HepG2 (cell line): ENCODE measurements around the gene NUDT9. TPM values are rescaled to one million over a fixed set of nuclear protein-coding genes. Genes with fewer than 3 reads are reported as not detected.

ENCODE experiments used
- ARID5B ChIP-seq: IDR thresholded peaks from 2 replicates; pipeline ENCODE4 v1.4.0; 2020; ENCODE audit warnings: mild to moderate bottlenecking, missing genetic modification reagents
- FIP1L1 ChIP-seq: fragments of 200-400 bp; formaldehyde crosslinking; IDR thresholded peaks from 2 replicates; pipeline ENCODE4 v1.6.1; 2018; ENCODE audit warnings: low read depth, mild to moderate bottlenecking, low read length, moderate library complexity, borderline replicate concordance; ENCODE audit not compliant: insufficient read depth
- GLI4 ChIP-seq: sonication (generic); formaldehyde crosslinking; IDR thresholded peaks from 2 replicates; pipeline ENCODE4 v1.5.1; 2020; ENCODE audit warnings: missing genetic modification reagents, mild to moderate bottlenecking, moderate library complexity, borderline replicate concordance
- HBP1 ChIP-seq: IDR thresholded peaks from 2 replicates; pipeline ENCODE4 v1.6.1; 2016; ENCODE audit warnings: low read depth, control low read depth
- HNF4A ChIP-seq: sonication (generic); formaldehyde crosslinking; IDR thresholded peaks from 2 replicates; pipeline ENCODE4 v1.4.0; 2020; ENCODE audit warnings: missing genetic modification reagents
- KLF16 ChIP-seq, 2 experiments: sonication (generic) in 1 of 2; formaldehyde crosslinking in 1 of 2; IDR thresholded peaks; 2 replicates each; pipeline versions ENCODE4 v1.6.1 to v1.8.0; 2016 to 2023; ENCODE audit warnings: missing genetic modification reagents in 2 of 2, missing compliant biosample characterization in 1 of 2
- MAFF ChIP-seq: IDR thresholded peaks from 2 replicates; pipeline ENCODE4 v1.6.1; 2011; ENCODE audit warnings: low read depth, low read length, improper control_type of control experiment
- NCOA2 ChIP-seq: sonication (generic); formaldehyde crosslinking; IDR thresholded peaks from 2 replicates; pipeline ENCODE4 v1.8.0; 2022; ENCODE audit warnings: inconsistent platforms
- NCOR1 ChIP-seq: fragments of 200-600 bp; sonication (generic); IDR thresholded peaks from 2 replicates; pipeline ENCODE4 v1.7.0; 2017; ENCODE audit warnings: antibody characterized with exemption, low read length, borderline replicate concordance
- RAD21 ChIP-seq: fragments of 450-650 bp; formaldehyde crosslinking; IDR thresholded peaks from 2 replicates; pipeline ENCODE4 v1.5.0; 2020; ENCODE audit warnings: mild to moderate bottlenecking
- RERE ChIP-seq: IDR thresholded peaks from 2 replicates; pipeline ENCODE4 v1.6.1; 2016; ENCODE audit warnings: low read depth, missing genetic modification reagents, missing compliant biosample characterization
- SIN3A ChIP-seq: IDR thresholded peaks from 2 replicates; pipeline ENCODE4 v1.6.1; 2011; ENCODE audit warnings: low read depth, mild to moderate bottlenecking, control low read depth, low read length, borderline replicate concordance
- TERF1 ChIP-seq: sonication (generic); formaldehyde crosslinking; IDR thresholded peaks from 2 replicates; pipeline ENCODE4 v1.8.0; 2022; ENCODE audit warnings: mild to moderate bottlenecking, missing genetic modification reagents, moderate library complexity
- U2AF2 ChIP-seq: fragments of 200-400 bp; formaldehyde crosslinking; IDR thresholded peaks from 2 replicates; pipeline ENCODE4 v1.6.1; 2017; ENCODE audit warnings: low read depth, mild to moderate bottlenecking, low read length
- ZFY ChIP-seq: sonication (generic); formaldehyde crosslinking; IDR thresholded peaks from 2 replicates; pipeline ENCODE4 v1.4.0; 2020; ENCODE audit warnings: missing genetic modification reagents
- ZNF121 ChIP-seq: sonication (generic); formaldehyde crosslinking; IDR thresholded peaks from 2 replicates; pipeline ENCODE4 v1.5.0; 2020; ENCODE audit warnings: mild to moderate bottlenecking, missing genetic modification reagents
- polyA plus RNA-seq, 8 experiments: library from polyadenylated mRNA; depleted of rRNA in 3 of 8; stranded (reverse) in 7 of 8; unstranded in 1 of 8; fragments of >200 nt; fragmentation: Illumina TruSeq in 4 of 8; extraction: Trizol in 4 of 8; gene quantifications; 2 replicates each; pipeline versions ENCODE4 v1.2.1 to v1.2.3, GENCODE V29; 2011 to 2016; ENCODE audit warnings: low read depth in 4 of 8, missing spikeins in 1 of 8, mixed read lengths in 1 of 8; ENCODE audit not compliant: insufficient read depth in 1 of 8
- total RNA-seq, 5 experiments: library from RNA; depleted of rRNA; stranded (reverse); fragments of >200 nt; fragmentation: Illumina TruSeq; extraction: Trizol; gene quantifications; 2 replicates each; pipeline ENCODE4 v1.2.3, GENCODE V29; 2016; ENCODE audit warnings: low read depth in 1 of 5

Gene NUDT9
- total and polyA plus RNA-seq, 2 of the 13 experiments (the other 11 are each of a cell fraction or from before 2014, with no cell fraction given): 10.4 to 12.3 TPM

- no peak for TF ChIP-seq TERF1 (CRISPR knock-in tag)
- peak; percentile 58; the same call in 1 of the 2 replicates for TF ChIP-seq ARID5B (CRISPR knock-in tag)
- TF ChIP-seq HBP1: no peak
- no peak for TF ChIP-seq SIN3A
- no peak for TF ChIP-seq MAFF
- TF ChIP-seq FIP1L1: no peak
- TF ChIP-seq NCOA2 (CRISPR knock-in tag): no peak
- peak; percentile 76 for TF ChIP-seq RAD21 (CRISPR knock-in tag)
- TF ChIP-seq HNF4A (CRISPR knock-in tag): peak; percentile 88
- TF ChIP-seq RERE (CRISPR knock-in tag): no peak
- no peak for TF ChIP-seq GLI4 (CRISPR knock-in tag)
- TF ChIP-seq U2AF2: no peak
- TF ChIP-seq KLF16 (CRISPR knock-in tag; IDR thresholded peaks at IDR 0.05): no peak
- no peak for TF ChIP-seq ZNF121
- TF ChIP-seq ZFY (CRISPR knock-in tag): no peak
- TF ChIP-seq NCOR1: peak; percentile 50; the same call in 1 of the 2 replicates
Observed at GRCh38 chr4:87375719-87376291, 46.6 kb upstream of the NUDT9 start (continued).
